T-helper 17 cell (primary cell): ENCODE measurements around the gene RSRC1. TPM values are rescaled to one million over a fixed set of nuclear protein-coding genes. Genes with fewer than 3 reads are reported as not detected.
"Not testable (repeated sequence)": the region's sequence is repeated elsewhere in the genome, so short reads cannot be mapped to it uniquely, and the experiment has no call there.

Source experiments
- ATAC-seq: fragments of 150-1000 bp; cut with Tn5 transposase; 2 replicates; pipeline ENCODE4 v1.10.0; 2021; ENCODE audit warnings: mild to moderate bottlenecking, moderate library complexity
- DNase-seq, 3 donors: peaks; one replicate each; pipeline versions ENCODE4 v3.0.0 to v3.0.0-alpha.2; 2020 to 2021
- H3K9me3 ChIP-seq: one replicate; pipeline ENCODE4 v1.7.0; 2013; ENCODE audit warnings: low read length, mild to moderate bottlenecking; ENCODE audit not compliant: control insufficient read depth, poor library complexity, severe bottlenecking
- H3K27ac Mint-ChIP-seq: one replicate; pipeline ENCODE4 v1.8.0; 2022; ENCODE audit warnings: mild to moderate bottlenecking, moderate library complexity, mixed read lengths
- H3K27me3 Mint-ChIP-seq: one replicate; pipeline ENCODE4 v1.8.0; 2022; ENCODE audit warnings: mixed read lengths
- H3K36me3 Mint-ChIP-seq: one replicate; pipeline ENCODE4 v1.8.0; 2022; ENCODE audit warnings: low read depth, mixed read lengths
- H3K4me1 Mint-ChIP-seq: one replicate; pipeline ENCODE4 v1.8.0; 2022; ENCODE audit warnings: mild to moderate bottlenecking, mixed read lengths
- H3K4me3 Mint-ChIP-seq: one replicate; pipeline ENCODE4 v1.8.0; 2022; ENCODE audit warnings: mild to moderate bottlenecking, moderate library complexity, mixed read lengths
- total RNA-seq, 4 donors: library from RNA in 2 of 4; stranded (reverse) in 2 of 4; gene quantifications; one replicate each; pipeline ENCODE4 v1.2.3 and lab custom pipeline; 2022 to 2026

The RSRC1 gene
- total RNA-seq, 2 donors from 2014 or later, result 30.8 to 31.6 TPM

DNA sequence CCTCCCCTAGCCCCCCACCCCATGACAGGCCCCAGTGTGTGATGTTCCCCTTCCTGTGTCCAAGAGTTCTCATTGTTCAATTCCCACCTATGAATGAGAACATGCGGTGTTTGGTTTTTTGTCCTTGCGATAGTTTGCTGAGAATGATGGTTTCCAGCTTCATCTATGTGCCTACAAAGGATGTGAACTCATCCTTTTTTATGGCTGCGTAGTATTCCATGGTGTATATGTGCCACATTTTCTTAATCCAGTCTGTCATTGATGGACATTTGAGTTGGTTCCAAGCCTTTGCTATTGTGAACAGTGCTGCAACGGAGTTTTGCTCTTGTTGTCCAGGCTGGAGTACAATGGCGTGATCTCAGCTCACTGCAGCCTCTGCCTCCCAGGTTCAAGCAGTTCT lies 12.8 kb downstream of the RSRC1 start:
- not testable (repeated sequence) for H3K4me1 Mint-ChIP-seq, H3K9me3 ChIP-seq, DNase-seq, H3K4me3 Mint-ChIP-seq, ATAC-seq, H3K27me3 Mint-ChIP-seq, H3K27ac Mint-ChIP-seq
- peaks cover 13% of the 10 kb centered on the region for H3K36me3 Mint-ChIP-seq

DNA sequence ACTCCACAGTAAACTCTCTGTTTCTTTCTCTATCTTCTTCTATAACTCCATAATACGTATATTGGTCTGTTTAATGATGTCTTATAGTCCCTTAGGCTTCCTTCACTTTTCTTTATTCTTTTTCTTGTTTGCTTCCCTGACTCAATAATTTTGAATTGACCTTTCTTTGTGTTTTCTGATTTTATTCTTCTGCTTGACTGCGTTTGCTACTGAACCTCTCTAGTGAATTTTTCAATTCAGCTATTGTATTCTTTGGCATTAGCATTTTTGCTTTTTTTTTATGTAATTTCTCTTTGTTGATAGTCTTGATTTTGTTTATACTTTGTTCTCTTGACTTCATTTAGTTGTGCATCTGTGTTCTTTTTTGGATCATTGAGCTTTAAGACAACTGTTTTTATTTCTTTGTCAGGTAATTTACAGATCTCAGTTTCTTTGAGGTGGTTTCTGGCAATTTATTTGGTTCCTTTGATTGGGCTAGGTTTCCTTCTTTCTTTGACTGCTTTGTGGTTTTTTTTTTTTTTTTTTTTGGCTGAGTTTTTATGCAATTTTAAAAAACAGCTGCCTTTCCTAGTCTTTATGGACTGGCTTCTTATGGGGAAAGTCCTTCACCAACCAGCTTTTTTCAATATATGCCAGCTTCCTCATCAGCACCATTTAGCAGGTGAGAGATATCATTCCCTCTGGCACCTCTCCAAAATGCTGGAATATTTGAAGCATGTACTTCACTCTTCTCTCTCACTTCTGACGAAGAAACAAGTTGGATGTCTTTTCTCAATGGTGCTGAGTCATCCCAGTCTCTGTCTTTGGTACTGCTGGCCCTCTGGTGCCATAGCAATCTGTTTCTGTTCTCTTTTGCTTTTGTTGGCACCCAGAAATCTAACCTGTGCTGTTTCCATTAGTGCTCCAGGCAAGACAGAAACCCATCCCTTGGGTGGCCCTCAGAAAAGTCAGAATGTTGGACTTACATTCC lies 17.6 kb downstream of the RSRC1 start:
- Mint-ChIP-seq H3K27ac (no peak overlapping the region), H3K27me3 (no peaks in the 10 kb centered on the region), H3K4me1 (peaks cover 3% of the 10 kb centered on the region), H3K36me3 (peaks cover 15% of the 10 kb centered on the region), H3K4me3 (peak overlapping the region; percentile 5)
- DNase-seq, result no peak
- no peak for ATAC-seq
- H3K9me3 ChIP-seq, result no peaks in the 10 kb centered on the region

DNA sequence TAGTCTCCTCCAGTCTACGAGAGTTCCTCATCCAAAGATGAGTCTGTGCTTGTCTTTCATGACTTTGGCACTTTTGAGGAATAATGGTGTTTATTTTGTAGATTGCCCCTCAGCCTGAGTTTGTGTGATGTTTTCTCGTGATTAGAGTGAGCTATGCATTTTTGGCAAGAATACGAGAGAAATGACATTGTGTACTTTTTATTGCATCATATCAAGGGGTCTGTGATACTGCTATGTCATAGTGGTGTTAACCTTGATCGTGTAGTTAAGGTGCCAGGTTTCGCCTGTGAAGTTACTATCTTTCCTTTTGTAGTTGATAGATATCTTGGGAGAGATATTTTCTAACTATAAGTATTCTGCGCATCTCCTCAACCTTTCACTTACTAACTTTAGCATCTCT lies 18.9 kb downstream of the RSRC1 start:
- no peak for ATAC-seq
- no peaks in the 10 kb centered on the region for H3K27me3 Mint-ChIP-seq
- H3K36me3 Mint-ChIP-seq, result peaks cover 17% of the 10 kb centered on the region
- no peak for DNase-seq
- peaks cover 5% of the 10 kb centered on the region for H3K4me1 Mint-ChIP-seq
- no peak overlapping the region for H3K4me3 Mint-ChIP-seq
- no peak overlapping the region for H3K27ac Mint-ChIP-seq
- no peaks in the 10 kb centered on the region for H3K9me3 ChIP-seq

DNA sequence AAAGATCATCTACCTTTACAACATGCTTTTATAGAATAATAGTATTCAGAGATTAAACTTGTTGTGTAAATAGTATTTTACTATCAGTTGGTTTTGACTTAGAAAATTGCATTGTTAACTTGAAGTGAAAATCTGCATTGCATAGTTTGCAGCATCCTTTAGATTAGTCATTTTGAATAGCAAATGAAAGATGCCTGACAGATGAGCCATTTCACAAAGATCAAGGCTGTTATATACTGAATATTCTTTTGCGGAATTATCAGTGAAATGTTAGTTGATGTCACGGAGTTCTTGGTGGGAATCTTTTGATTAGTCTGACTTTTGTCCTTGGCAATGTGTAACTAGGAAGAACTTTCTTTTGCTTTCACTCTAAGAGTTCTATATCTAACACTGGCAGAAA lies 24.5 kb downstream of the RSRC1 start:
- ATAC-seq (no peak), DNase-seq (no peak)
- Mint-ChIP-seq H3K4me1 (peaks cover 7% of the 10 kb centered on the region), H3K27me3 (no peaks in the 10 kb centered on the region), H3K4me3 (no peak overlapping the region), H3K27ac (no peak overlapping the region), H3K36me3 (peaks cover 12% of the 10 kb centered on the region)
- no peaks in the 10 kb centered on the region for H3K9me3 ChIP-seq

DNA sequence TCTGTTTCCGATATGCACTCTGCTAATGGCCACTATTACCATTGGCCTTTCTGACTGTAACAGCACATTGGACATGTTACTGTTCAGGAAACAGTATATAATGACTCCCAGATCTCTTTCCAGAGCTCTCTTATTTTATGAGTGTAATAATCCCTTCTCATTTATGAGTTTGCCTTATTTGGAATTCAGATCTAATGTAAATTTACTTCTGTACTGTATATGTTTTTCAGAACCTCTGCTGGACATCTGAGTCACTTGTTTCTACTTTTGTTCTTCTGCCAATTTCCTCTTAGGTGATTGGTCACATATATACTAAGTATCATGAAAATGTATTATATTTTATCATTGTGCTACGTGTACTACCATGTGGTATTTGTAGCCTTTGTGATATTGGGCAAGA lies 30.5 kb downstream of the RSRC1 start:
- ATAC-seq, result no peak
- H3K4me3 Mint-ChIP-seq, result no peak overlapping the region
- H3K27ac Mint-ChIP-seq, result no peak overlapping the region
- peaks cover 5% of the 10 kb centered on the region for H3K4me1 Mint-ChIP-seq
- no peaks in the 10 kb centered on the region for H3K27me3 Mint-ChIP-seq
- no peaks in the 10 kb centered on the region for H3K9me3 ChIP-seq
- no peak for DNase-seq
- peaks cover 8% of the 10 kb centered on the region for H3K36me3 Mint-ChIP-seq

DNA sequence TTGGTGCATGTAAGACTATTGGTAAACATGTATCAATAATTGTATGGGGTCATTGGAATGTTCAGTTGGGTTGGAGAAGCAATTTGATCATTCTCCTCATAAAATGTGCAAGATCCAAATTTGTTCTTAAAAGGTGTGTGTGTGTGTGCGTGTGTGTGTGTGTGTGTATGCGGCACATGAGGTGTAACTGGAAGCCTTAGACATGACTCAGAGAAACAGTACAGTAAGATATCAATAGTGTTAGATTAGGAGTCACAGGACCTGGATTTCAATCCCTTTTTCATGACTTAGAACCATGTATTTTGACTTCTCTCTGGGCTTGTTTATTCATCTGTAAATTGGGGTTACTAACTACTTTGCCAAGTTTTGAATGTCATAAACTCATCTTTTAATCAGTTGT lies 38.3 kb downstream of the RSRC1 start:
- DNase-seq (no peak), ATAC-seq (no peak)
- H3K36me3 Mint-ChIP-seq, result peaks cover 7% of the 10 kb centered on the region
- H3K27ac Mint-ChIP-seq, result no peak overlapping the region
- no peak overlapping the region for H3K4me3 Mint-ChIP-seq
- H3K4me1 Mint-ChIP-seq, result peaks cover 10% of the 10 kb centered on the region
- no peaks in the 10 kb centered on the region for H3K27me3 Mint-ChIP-seq
- H3K9me3 ChIP-seq, result no peaks in the 10 kb centered on the region

DNA sequence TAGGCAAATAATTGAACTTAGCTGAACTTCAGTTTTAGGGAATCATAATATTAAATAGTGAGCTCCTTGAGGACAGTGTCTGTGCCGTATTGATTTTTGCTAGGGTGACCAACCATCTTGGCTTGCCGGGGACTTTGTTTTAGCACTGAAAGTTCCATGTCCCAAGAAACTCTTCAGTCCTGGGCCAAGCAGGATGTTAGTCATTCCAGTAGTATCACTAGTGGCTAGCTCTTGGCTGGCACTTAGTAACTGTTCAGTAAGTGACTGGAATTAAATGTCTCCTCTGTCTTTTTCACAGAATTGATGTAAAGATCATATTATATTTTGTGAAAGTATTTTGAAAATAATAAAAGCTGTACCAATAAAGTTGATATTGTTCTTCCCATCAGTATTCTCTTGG lies 42.3 kb downstream of the RSRC1 start:
- Mint-ChIP-seq H3K4me1 (peaks cover 13% of the 10 kb centered on the region), H3K27me3 (no peaks in the 10 kb centered on the region), H3K27ac (no peak overlapping the region), H3K36me3 (peaks cover 11% of the 10 kb centered on the region), H3K4me3 (no peak overlapping the region)
- no peak for ATAC-seq
- no peak for DNase-seq
- H3K9me3 ChIP-seq, result no peaks in the 10 kb centered on the region

DNA sequence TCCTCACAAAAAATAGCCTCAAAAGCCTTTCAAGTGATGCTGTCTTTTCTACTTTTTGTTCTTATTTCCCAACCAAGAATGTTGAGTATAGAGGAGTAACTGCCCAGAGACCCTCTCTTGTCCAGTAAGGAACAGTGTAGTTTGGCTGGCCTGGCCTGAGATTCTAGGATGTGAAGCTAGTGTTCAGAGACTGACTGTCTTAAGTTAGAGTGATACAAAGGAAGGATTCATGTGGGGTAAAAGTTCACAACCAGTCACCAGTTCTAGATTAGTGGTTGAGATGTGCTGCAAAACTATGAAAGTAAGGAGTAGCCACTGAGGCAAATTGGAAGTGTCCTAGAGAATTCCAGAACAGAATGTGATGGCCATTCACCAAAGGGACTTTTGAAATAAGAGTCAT lies 49.1 kb downstream of the RSRC1 start:
- H3K4me1 Mint-ChIP-seq, result peaks cover 6% of the 10 kb centered on the region
- no peak overlapping the region for H3K27ac Mint-ChIP-seq
- no peaks in the 10 kb centered on the region for H3K9me3 ChIP-seq
- DNase-seq (no peak), ATAC-seq (no peak)
- H3K27me3 Mint-ChIP-seq, result no peaks in the 10 kb centered on the region
- H3K36me3 Mint-ChIP-seq, result peaks cover 9% of the 10 kb centered on the region
- H3K4me3 Mint-ChIP-seq, result no peak overlapping the region

DNA sequence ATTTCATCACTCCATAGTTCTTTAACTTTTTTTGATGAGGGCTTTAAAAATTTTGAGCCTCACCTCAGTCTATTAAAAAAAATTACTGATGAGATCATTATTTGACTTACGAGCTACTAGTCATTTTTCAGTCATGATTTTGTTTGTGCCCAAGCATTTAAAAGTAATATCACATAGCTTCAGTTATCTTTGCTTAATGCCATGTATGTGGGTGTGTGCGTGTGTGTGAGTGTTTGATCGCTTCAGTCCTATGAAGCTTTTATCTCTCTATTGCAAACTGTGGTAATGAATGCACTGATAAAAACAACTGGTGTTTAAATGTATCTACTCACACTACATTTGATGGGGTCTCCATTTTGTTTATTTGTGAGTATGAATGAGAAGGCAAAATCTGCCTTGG lies 49.8 kb downstream of the RSRC1 start:
- H3K27ac Mint-ChIP-seq, result no peak overlapping the region
- H3K4me1 Mint-ChIP-seq, result peaks cover 6% of the 10 kb centered on the region
- H3K4me3 Mint-ChIP-seq, result no peak overlapping the region
- no peak for DNase-seq
- no peak for ATAC-seq
- no peaks in the 10 kb centered on the region for H3K9me3 ChIP-seq
- no peaks in the 10 kb centered on the region for H3K27me3 Mint-ChIP-seq
- H3K36me3 Mint-ChIP-seq, result peaks cover 9% of the 10 kb centered on the region

DNA sequence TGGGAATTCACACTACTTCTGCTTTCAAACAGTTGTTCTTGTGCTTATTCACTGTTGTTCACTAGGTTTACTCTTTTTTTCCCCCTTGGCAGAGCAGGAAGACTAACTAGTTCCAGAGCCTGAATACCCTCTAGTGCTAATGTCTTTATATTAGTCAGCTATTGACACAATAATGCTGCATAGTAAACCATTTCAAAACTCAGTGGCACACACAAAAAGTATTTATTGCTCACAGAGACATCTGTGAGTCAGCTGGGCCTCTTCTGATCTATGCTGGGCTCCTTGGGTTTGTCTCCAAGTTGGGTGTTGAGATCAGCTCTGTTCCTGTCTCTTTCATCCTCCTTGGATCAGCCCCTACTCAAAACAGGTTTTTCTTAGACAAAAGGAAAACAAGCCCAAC lies 51.1 kb downstream of the RSRC1 start:
- ATAC-seq, result no peak
- peaks cover 6% of the 10 kb centered on the region for H3K36me3 Mint-ChIP-seq

DNA sequence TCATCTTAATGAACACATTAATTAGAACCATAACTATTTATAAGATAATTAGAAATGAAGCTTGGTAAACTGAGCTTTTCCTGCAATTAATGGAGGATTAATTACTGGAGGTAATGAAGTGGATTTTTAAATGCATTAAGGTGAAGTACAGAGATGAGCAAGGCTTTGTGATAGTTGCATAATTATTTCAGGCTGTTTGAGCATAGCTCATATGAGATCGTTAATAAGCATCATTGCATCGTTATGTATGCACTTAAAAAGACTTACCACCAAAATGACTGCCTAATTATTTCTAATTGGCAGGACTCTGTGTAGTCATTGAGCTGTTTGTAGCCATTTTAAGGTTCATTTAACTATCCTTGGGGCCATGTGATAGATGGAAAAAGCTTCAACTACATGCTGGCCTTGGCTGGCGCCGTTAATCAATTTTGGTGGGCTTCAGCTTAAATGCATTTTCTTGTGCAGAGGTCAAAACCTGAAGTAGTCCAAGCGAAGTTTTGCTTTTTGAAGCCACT lies 55.3 kb downstream of the RSRC1 start:
- Mint-ChIP-seq H3K27ac (no peak overlapping the region), H3K27me3 (no peaks in the 10 kb centered on the region), H3K4me3 (no peak overlapping the region), H3K36me3 (peaks cover 3% of the 10 kb centered on the region), H3K4me1 (peaks cover 5% of the 10 kb centered on the region)
- DNase-seq, result no peak
- no peaks in the 10 kb centered on the region for H3K9me3 ChIP-seq
- no peak for ATAC-seq

More for the DNA sequence above, 51.1 kb downstream of the RSRC1 start:
- Mint-ChIP-seq H3K27ac (no peak overlapping the region), H3K4me3 (no peak overlapping the region), H3K27me3 (no peaks in the 10 kb centered on the region), H3K4me1 (peaks cover 5% of the 10 kb centered on the region)
- H3K9me3 ChIP-seq, result no peaks in the 10 kb centered on the region
- no peak for DNase-seq

DNA sequence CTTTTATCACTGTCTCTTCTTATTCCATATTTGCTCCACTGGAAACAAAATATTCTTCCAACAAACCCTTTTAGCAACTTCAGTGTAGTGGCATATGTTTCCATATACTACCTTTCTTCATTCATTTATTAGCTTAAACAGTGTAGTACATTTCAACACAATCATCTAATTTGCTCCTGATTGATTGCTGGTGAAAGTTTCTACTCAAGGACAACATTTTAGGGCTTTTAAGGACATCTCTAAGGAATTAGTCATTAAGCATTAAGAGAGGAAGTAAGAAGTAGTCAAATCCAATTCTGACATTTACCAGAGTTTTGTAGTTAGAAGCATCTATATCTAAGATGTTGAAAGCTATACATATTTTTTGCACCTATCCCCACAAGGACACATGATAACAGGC lies 55.8 kb downstream of the RSRC1 start:
- no peaks in the 10 kb centered on the region for H3K9me3 ChIP-seq
- H3K27me3 Mint-ChIP-seq, result no peaks in the 10 kb centered on the region
- no peak overlapping the region for H3K27ac Mint-ChIP-seq
- no peak for DNase-seq
- H3K4me3 Mint-ChIP-seq, result no peak overlapping the region
- peaks cover 3% of the 10 kb centered on the region for H3K36me3 Mint-ChIP-seq
- H3K4me1 Mint-ChIP-seq, result peaks cover 5% of the 10 kb centered on the region
- no peak for ATAC-seq

DNA sequence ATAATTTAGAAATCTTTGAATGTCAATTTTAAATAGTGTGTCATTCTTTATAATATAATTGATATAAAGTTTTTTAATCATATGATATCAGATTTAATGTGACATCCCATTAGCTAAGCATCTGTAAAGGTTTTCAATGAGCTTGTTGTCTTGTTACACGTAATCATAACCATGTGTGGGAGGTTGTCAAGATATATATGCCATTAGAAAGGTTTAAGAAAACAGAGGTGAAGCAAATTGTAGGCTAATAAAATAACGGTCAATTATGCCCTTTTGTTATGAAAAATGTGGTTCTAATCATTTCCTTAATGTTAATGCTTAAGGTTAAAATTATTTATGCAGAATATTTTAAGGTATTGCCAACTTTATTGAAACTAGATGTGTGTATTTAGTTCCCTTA lies 56.3 kb downstream of the RSRC1 start:
- H3K4me3 Mint-ChIP-seq, result no peak overlapping the region
- no peak for DNase-seq
- peaks cover 3% of the 10 kb centered on the region for H3K36me3 Mint-ChIP-seq
- no peaks in the 10 kb centered on the region for H3K9me3 ChIP-seq
- no peak for ATAC-seq
- no peaks in the 10 kb centered on the region for H3K27me3 Mint-ChIP-seq
- H3K27ac Mint-ChIP-seq, result no peak overlapping the region
- H3K4me1 Mint-ChIP-seq, result peaks cover 5% of the 10 kb centered on the region
